ENCODE results near the gene PTPRK.

GRCh38 chr6:128000363-128000762 is 520.0 kb downstream of the PTPRK start:
- TF ChIP-seq CREB1 (IDR thresholded peaks at IDR 0.05; ENCODE audit: low read depth), result no peak
- TF ChIP-seq EGR1 (IDR thresholded peaks at IDR 0.05), result no peak
- no peak for TF ChIP-seq REST (IDR thresholded peaks at IDR 0.05; ENCODE audit: low read depth)
- TF ChIP-seq NFIC (IDR thresholded peaks at IDR 0.05), result no peak
- no peak for TF ChIP-seq RAD21 (IDR thresholded peaks at IDR 0.05; ENCODE audit: low read depth)
- no peak for TF ChIP-seq TAF1 (IDR thresholded peaks at IDR 0.05; ENCODE audit: low read depth)
- TF ChIP-seq CEBPB (IDR thresholded peaks at IDR 0.05), result no peak
- TF ChIP-seq YY1 (IDR thresholded peaks at IDR 0.05; ENCODE audit: low read depth), result no peak
- TF ChIP-seq EP300 (IDR thresholded peaks at IDR 0.05; ENCODE audit: borderline replicate concordance), result no peak
- TF ChIP-seq FOXM1 (IDR thresholded peaks at IDR 0.05; ENCODE audit: borderline replicate concordance, low read depth), result no peak

Measured in Ishikawa (cell line).